ENCODE measurements around the gene OR5AU1.
"Not testable (repeated sequence)": the region's sequence is repeated elsewhere in the genome, so short reads cannot be mapped to it uniquely, and the experiment has no call there.

DNA sequence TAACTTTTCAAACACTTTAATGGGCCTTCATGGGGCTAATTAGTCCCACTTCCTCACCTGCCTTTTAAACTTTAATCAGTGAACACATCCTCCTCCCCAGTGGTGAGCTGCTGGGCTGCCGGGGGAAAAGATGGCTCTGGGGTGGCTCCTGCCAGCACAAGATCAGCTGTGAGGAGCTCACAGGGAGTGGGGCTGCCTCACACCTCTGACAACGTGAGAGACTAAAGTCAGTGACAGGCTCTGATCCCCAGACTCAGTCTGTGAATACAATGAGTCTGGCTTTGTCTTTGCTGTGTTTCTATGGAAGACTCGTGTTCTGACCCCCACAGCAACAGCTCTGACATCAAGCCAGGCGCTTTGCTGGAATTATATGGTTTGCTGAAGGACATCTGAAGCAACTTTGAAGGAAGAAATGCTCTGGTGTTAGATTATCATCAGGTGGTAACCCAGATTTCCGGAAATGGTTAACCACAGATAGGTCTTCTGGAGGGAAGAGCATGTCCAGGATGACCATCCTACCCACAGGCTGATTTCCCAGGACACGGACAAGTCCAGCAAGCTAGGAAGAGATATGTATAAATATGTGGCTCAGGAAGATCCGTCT is 9.2 kb upstream of the OR5AU1 start:
- not testable (repeated sequence) for TF ChIP-seq POLR2A (IDR thresholded peaks at IDR 0.05)
- TF ChIP-seq, protein P1, sequence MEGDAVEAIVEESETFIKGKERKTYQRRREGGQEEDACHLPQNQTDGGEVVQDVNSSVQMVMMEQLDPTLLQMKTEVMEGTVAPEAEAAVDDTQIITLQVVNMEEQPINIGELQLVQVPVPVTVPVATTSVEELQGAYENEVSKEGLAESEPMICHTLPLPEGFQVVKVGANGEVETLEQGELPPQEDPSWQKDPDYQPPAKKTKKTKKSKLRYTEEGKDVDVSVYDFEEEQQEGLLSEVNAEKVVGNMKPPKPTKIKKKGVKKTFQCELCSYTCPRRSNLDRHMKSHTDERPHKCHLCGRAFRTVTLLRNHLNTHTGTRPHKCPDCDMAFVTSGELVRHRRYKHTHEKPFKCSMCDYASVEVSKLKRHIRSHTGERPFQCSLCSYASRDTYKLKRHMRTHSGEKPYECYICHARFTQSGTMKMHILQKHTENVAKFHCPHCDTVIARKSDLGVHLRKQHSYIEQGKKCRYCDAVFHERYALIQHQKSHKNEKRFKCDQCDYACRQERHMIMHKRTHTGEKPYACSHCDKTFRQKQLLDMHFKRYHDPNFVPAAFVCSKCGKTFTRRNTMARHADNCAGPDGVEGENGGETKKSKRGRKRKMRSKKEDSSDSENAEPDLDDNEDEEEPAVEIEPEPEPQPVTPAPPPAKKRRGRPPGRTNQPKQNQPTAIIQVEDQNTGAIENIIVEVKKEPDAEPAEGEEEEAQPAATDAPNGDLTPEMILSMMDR (IDR thresholded peaks at IDR 0.05), result not testable (repeated sequence)
